Stimulated activated naive CD8-positive, alpha-beta T cell treated with anti-CD3 and anti-CD28 coated beads, Interleukin-15, Interleukin-2, amounts not matched to agents 100 ng/mL and 50 ng/mL, for 24 hours (primary cell): ENCODE measurements around the gene RAPGEF2.
"Not testable (repeated sequence)": the region's sequence is repeated elsewhere in the genome, so short reads cannot be mapped to it uniquely, and the experiment has no call there.

ENCODE experiments used
- H3K27ac Mint-ChIP-seq: one replicate; pipeline ENCODE4 v1.8.0; 2021; ENCODE audit warnings: mild to moderate bottlenecking, mixed read lengths
- H3K27me3 Mint-ChIP-seq: one replicate; pipeline ENCODE4 v1.8.0; 2021; ENCODE audit warnings: mixed read lengths
- H3K36me3 Mint-ChIP-seq: one replicate; pipeline ENCODE4 v1.8.0; 2021; ENCODE audit warnings: low read depth, mixed read lengths
- H3K4me1 Mint-ChIP-seq: one replicate; pipeline ENCODE4 v1.8.0; 2021; ENCODE audit warnings: low read depth, mixed read lengths
- H3K4me3 Mint-ChIP-seq: one replicate; pipeline ENCODE4 v1.8.0; 2021; ENCODE audit warnings: mild to moderate bottlenecking, mixed read lengths
- H3K9me3 Mint-ChIP-seq: one replicate; pipeline ENCODE4 v1.8.0; 2021; ENCODE audit warnings: mixed read lengths

The RAPGEF2 gene

DNA sequence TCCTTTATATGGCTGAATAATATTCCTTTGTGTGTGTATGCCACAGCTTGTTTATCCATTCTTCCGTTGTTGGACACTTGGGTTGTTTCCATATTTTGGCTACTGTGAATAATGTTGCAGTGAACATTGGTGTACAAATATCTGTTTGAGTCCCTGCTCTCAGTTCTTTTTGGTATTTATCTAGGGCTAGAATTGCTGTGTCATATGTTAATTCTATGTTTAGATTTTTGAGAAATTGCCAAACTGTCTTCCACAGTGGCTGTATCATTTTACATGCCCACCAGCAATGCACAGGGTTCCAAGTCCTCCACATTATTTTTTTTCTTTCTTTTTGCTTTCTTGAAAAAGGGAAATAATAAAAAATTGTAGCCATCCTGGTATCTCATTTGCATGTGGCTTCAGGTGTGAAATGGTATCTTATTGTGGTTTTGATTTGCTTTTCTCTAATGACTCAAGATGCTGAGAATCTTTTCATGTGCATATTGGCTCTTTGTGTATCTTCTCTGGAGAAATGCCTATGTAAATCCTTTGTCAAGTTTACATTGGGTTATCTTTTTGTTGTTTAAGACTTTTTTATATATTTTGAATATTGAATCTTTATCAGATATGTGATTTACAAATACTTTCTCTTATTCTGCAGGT, 129.7 kb downstream of the RAPGEF2 start:
- no peak overlapping the region for H3K4me3 Mint-ChIP-seq
- H3K27ac Mint-ChIP-seq: no peak overlapping the region
- peaks cover 5% of the 10 kb centered on the region for H3K36me3 Mint-ChIP-seq
- peaks cover 14% of the 10 kb centered on the region for H3K4me1 Mint-ChIP-seq
- no peaks in the 10 kb centered on the region for H3K9me3 Mint-ChIP-seq
- H3K27me3 Mint-ChIP-seq: no peaks in the 10 kb centered on the region

DNA sequence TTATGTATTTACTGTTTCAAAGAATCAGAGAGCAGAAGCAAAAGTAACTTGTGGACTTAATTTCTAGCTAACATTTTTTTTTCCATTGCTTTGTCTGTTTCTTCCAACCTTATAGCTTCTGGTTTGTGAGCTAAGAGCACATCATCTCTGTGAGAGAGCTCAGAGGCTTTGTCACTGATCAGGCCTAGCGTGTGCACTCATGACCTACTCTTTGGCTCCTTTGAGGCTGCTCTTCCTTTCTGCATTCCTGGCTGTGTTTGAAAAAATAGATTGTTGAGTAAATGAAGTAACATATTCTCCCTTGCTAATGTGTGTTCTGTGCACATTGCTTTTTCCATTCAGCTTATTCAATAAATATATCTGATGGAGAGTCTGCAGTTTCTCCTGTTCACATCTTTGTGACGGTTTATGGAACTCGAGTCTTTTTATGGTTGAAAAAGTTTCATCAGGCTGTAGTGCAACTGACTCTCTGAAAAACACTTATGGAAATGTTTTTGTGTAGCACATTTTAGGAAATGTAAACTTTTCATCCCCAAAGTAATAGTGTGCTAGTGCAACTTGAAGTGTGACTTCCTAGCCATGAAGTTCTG, 133.0 kb downstream of the RAPGEF2 start:
- Mint-ChIP-seq H3K4me1 (peaks cover 25% of the 10 kb centered on the region), H3K9me3 (no peaks in the 10 kb centered on the region), H3K4me3 (no peak overlapping the region), H3K36me3 (peaks cover 9% of the 10 kb centered on the region), H3K27me3 (no peaks in the 10 kb centered on the region), H3K27ac (no peak overlapping the region)

DNA sequence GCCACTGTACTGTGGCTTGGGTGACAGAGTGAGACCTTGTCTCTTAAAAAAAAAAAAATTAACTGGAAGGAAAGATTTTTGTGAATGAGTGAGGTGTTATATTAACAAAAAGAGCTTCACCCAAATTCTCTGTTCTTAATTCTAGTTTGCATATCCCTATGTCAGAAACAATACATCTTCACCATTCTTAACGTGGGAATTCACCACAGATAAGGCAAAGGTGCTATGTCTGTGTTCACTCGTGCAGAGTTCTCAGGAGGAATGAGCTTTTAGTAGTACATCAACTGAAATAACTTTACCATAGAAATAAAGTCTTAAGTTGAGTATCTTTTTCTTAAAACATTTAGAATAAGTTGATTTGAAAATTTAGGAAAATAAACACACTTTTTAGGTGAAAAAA, 135.1 kb downstream of the RAPGEF2 start:
- no peaks in the 10 kb centered on the region for H3K27me3 Mint-ChIP-seq
- H3K27ac Mint-ChIP-seq: no peak overlapping the region
- H3K9me3 Mint-ChIP-seq: no peaks in the 10 kb centered on the region
- no peak overlapping the region for H3K4me3 Mint-ChIP-seq
- peaks cover 15% of the 10 kb centered on the region for H3K4me1 Mint-ChIP-seq
- H3K36me3 Mint-ChIP-seq: peaks cover 11% of the 10 kb centered on the region

DNA sequence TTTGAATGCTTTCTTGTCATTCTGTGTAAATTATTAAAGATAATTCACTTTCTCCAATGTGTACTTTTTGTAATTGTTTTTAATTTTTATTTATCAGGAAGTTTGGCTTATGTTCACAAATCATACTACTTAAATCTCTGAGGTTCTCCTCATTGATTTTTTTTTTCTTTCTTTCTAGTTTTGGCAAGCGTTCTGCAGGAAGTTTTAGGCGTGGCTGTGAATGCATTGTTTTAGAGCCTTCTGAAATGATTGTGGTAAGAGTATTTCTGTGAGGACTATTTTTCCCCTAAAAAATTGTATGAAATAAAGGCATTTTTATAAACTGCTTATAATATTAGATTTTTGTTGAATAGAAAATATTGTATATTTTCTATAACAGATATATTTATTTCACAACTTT, 135.8 kb downstream of the RAPGEF2 start:
- no peaks in the 10 kb centered on the region for H3K9me3 Mint-ChIP-seq
- H3K4me3 Mint-ChIP-seq: no peak overlapping the region
- peaks cover 10% of the 10 kb centered on the region for H3K4me1 Mint-ChIP-seq
- H3K36me3 Mint-ChIP-seq: peaks cover 11% of the 10 kb centered on the region
- no peak overlapping the region for H3K27ac Mint-ChIP-seq
- no peaks in the 10 kb centered on the region for H3K27me3 Mint-ChIP-seq

DNA sequence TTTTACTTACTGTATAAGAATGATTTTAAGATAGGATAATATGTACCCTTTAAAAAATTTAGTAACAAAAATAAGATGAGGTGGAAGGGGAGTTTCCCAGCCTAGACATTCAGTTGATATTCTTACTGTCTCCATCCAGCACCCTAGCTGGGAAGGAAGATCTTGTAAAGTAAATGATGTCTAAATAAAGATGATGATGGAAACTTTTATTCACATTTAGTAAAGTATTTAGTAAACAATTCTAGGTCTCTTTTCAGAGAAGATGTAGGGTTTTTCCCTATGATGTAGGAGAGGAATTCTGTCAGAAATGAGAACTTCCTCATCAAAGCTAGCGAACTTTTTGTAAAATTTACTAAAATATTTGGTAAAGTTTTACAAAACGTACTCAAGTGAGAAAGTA, 136.8 kb downstream of the RAPGEF2 start:
- peaks cover 11% of the 10 kb centered on the region for H3K36me3 Mint-ChIP-seq
- no peaks in the 10 kb centered on the region for H3K27me3 Mint-ChIP-seq
- H3K9me3 Mint-ChIP-seq: no peaks in the 10 kb centered on the region
- no peak overlapping the region for H3K4me3 Mint-ChIP-seq
- peaks cover 10% of the 10 kb centered on the region for H3K4me1 Mint-ChIP-seq
- H3K27ac Mint-ChIP-seq: no peak overlapping the region

DNA sequence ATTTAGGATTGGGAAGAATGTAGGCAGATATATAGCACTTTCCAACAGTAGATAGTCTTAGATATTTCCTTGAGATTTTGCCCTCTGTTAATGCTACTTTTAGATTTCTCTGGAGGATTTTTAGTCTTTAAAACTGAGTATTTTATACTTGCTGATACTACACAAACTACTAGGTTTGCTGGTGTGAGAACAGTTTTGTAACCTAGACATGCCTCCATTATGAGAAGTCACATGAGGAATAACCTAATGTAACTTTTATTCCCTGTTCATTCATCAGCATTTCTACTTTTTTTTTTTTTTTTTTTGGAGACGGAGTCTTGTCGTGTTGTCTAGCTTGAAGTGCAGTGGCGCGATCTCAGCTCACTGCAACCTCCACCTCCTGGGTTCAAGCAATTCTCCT, 137.2 kb downstream of the RAPGEF2 start:
- peaks cover 10% of the 10 kb centered on the region for H3K4me1 Mint-ChIP-seq
- no peaks in the 10 kb centered on the region for H3K27me3 Mint-ChIP-seq
- no peaks in the 10 kb centered on the region for H3K9me3 Mint-ChIP-seq
- H3K4me3 Mint-ChIP-seq: no peak overlapping the region
- H3K27ac Mint-ChIP-seq: no peak overlapping the region
- peaks cover 11% of the 10 kb centered on the region for H3K36me3 Mint-ChIP-seq

DNA sequence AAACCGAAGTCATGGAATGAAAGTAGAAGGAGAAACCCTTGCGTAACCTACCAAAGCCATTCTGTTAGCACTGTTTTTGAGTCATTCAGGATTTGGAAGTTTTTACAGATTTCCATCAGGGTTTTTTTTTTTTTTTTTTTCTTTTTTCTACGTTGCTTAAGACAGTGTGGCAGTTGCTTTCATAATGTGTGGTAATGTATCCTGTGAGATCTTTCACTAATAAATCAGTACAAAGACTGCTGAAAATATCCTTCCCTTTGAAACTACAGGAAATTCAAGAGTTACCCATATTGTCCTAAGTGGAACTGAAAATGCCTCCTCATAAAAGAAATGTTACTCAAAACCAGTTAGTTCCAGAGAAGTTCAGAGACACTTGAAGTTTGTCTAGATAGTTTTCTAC, 137.8 kb downstream of the RAPGEF2 start:
- Mint-ChIP-seq H3K9me3 (no peaks in the 10 kb centered on the region), H3K36me3 (peaks cover 11% of the 10 kb centered on the region), H3K27ac (no peak overlapping the region), H3K27me3 (no peaks in the 10 kb centered on the region), H3K4me3 (no peak overlapping the region), H3K4me1 (peaks cover 10% of the 10 kb centered on the region)

DNA sequence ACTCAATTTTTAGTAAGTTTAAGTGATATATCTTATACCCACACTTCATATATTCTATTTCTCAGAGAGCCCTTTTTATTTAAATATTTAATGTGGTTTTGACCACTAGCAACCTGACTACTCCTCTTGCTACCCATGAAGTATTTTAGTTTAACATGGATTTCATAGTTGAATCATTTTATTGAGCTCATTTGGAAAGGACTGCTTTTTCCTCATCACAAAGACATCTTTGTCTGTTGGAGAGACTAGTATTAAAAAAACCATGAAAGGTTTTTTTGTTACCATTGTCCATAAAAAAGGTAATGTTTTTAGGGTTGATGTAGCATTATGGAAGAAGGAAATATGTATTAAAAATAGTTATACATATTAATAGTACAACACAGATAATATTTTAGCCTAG, 139.5 kb downstream of the RAPGEF2 start:
- Mint-ChIP-seq H3K27ac (no peak overlapping the region), H3K27me3 (no peaks in the 10 kb centered on the region), H3K36me3 (peaks cover 11% of the 10 kb centered on the region), H3K4me3 (no peak overlapping the region), H3K9me3 (no peaks in the 10 kb centered on the region), H3K4me1 (peaks cover 12% of the 10 kb centered on the region)

DNA sequence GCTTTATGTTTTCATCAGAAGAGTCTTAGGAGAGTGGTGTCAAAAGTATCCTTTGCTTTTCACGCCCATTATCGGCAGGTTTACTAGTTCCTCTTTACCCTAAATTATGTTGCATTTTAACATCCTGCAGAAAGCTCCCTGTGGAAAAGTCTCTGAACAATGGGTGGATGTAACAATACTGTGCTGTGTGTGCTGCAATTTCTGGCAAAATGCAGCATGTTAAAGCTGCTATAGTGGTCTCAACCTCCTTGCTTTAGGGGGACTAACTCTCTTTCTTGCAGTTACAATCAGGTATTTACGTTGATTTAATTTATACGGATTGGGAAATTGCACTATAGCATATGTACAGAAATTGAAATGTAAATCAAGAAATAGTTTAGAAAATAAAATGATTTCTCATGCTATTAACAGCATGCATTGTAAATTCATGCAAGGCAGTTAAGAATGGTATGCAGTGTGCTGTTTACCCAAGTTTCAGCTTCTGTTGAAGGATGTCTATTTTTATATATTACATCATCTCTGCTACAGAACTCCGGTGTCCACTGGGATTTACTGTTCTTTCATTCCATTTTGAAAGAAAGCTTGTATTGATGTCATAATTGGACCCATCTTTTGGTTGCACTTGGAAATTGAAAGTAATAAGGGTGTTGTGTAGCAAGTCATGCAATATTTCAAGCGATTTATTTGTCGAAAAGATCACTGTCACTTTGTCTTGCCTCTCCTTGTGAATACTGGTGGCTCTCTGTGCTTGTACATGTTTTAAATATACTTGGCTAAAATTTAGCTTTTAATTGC, 145.7 kb downstream of the RAPGEF2 start:
- peaks cover 23% of the 10 kb centered on the region for H3K36me3 Mint-ChIP-seq
- H3K27ac Mint-ChIP-seq: no peak overlapping the region
- H3K27me3 Mint-ChIP-seq: no peaks in the 10 kb centered on the region
- peaks cover 14% of the 10 kb centered on the region for H3K4me1 Mint-ChIP-seq
- H3K4me3 Mint-ChIP-seq: no peak overlapping the region
- no peaks in the 10 kb centered on the region for H3K9me3 Mint-ChIP-seq

DNA sequence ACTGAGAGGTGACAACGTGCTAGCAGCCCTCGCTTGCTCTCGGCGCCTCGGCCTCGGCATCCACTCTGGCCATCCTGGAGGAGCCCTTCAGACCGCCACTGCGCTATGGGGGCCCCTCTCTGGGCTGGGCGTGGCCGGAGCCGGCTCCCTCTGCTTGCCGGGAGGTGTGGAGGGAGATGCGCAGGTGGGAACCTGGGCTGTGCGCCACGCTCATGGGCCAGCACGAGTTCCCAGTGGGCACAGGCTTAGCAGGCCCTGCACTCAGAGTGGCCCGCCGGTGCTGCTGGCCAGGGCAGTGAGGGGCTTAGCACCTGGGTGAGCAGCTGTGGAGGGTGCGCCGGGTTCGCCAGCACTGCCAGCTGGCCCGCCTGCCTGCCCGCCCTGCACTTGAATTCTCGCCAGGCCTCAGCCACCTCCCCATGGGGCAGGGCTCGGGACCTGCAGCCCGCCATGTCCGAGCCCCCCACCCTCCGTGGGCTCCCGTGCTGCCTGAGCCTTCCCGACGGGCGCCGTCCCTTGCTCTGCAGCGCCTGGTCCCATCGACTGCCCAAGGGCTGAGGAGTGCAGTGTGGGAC, 148.0 kb downstream of the RAPGEF2 start:
- H3K36me3 Mint-ChIP-seq: peaks cover 26% of the 10 kb centered on the region
- H3K27ac Mint-ChIP-seq: no peak overlapping the region
- H3K4me3 Mint-ChIP-seq: no peak overlapping the region
- H3K9me3 Mint-ChIP-seq: no peaks in the 10 kb centered on the region
- H3K4me1 Mint-ChIP-seq: peaks cover 14% of the 10 kb centered on the region
- H3K27me3 Mint-ChIP-seq: no peaks in the 10 kb centered on the region

DNA sequence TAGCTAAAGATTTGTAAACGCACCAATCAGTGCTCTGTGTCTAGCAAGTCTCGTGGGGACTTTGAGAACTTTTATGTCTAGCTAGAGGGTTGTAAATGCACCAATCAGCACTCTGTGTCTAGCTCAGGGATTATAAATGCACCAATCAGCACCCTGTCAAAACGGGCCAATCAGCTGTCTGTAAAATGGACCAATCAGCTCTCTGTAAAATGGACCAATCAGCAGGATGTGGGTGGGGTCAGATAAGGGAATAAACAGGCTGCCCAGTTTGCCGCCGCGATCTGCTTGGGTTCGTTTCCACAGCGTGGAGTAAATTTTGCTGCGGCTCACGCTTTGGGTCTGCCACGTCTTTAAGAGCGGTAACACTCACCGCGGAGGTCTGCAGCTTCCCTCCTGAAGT, 148.7 kb downstream of the RAPGEF2 start:
- Mint-ChIP-seq H3K4me1 (peaks cover 14% of the 10 kb centered on the region), H3K36me3 (peaks cover 31% of the 10 kb centered on the region)
- H3K27me3 Mint-ChIP-seq, H3K27ac Mint-ChIP-seq, H3K9me3 Mint-ChIP-seq, H3K4me3 Mint-ChIP-seq: not testable (repeated sequence)

DNA sequence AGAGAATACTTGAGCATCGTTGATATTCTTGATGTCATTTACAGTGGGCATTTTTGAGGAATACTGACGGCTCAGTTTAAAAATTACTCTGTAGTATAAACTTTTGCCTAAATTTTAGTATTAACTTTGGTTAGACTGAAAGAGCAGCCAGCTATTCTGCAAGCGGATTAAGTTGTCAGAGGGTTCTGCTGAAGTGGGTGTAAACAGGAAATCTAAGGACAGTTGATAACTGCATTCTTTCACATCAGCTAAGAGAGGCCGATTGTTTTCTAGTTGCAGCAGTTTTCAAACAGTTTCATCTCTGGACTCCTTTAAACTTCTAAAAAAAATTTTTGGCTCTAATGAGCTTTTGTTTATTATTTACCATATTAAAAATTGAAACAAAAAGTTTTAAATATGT, 149.6 kb downstream of the RAPGEF2 start:
- Mint-ChIP-seq H3K27me3 (no peaks in the 10 kb centered on the region), H3K4me1 (peaks cover 11% of the 10 kb centered on the region), H3K4me3 (no peak overlapping the region), H3K36me3 (peaks cover 26% of the 10 kb centered on the region), H3K9me3 (no peaks in the 10 kb centered on the region), H3K27ac (no peak overlapping the region)

DNA sequence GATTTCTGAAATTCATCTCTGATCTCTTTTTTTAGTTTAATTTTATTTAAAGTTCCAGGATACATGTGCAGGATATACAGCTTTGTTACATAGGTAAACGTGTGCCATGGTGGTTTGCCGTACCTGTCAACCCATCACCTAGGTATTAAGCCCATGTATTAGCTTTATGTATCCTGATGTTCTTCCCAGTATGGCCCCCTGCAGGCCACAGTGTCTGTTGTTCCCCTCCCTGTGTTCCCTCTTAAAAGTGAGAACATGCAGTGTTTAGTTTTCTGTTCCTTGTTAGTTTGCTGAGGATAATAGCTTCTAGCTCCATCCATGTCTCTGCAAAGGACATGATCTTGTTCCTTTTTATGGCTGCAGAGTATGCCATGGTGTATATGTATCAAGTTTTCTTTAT, 153.2 kb downstream of the RAPGEF2 start:
- Mint-ChIP-seq H3K9me3 (no peaks in the 10 kb centered on the region), H3K36me3 (peaks cover 23% of the 10 kb centered on the region)

DNA sequence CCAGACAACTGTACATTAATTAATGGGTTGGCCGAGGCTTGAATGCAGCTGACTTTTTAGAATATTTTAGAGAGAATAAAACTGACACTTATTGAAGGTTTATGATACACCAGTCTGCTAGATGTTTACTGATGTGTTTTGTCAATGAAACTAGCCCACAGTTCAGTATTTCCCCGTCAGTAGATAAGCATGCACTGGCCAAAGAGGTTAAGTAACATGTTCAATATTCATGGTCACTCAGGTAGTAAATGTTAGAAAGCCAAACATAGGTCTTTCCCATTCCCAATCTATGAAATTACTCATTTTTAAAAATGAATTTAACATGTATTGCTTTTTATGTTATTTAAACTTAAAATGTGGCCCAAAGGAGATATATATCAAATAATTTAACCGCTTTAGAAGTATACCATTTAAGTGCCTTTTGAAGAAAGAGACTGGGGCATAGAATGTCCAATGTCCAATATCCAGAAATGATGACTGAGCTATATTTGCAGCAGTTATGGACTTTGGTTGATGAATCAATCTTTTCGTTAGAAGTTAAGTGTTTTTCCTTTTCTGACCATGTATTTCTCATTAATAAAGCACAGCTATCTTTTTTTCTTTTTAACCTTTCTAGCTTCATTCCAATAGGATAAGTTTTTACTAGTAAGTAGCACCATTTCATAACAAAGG, 156.1 kb downstream of the RAPGEF2 start:
- H3K27me3 Mint-ChIP-seq: no peaks in the 10 kb centered on the region
- H3K9me3 Mint-ChIP-seq: no peaks in the 10 kb centered on the region

More for the DNA sequence above, 153.2 kb downstream of the RAPGEF2 start:
- no peaks in the 10 kb centered on the region for H3K4me1 Mint-ChIP-seq
- H3K4me3 Mint-ChIP-seq: no peak overlapping the region
- H3K27ac Mint-ChIP-seq: no peak overlapping the region
- no peaks in the 10 kb centered on the region for H3K27me3 Mint-ChIP-seq

DNA sequence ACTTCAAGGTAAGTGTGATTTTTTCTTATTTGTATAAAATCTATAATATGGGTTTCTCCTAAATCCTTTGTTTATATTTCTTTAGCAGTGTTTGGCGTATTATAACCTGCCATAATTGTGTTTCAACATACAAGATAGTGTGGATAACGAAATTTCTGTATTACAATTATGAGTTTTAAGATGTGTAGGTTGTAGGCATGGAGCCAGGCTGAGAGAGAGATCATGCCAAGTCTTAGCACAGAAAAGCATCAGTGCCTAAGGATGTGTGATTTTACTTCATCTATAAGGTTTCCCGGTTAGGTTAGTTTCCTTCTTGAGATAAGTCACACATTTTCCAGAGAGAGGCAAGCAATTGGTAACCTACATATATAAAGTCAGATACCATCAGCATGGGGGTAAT, 161.2 kb downstream of the RAPGEF2 start:
- no peaks in the 10 kb centered on the region for H3K36me3 Mint-ChIP-seq
- no peak overlapping the region for H3K4me3 Mint-ChIP-seq
- no peak overlapping the region for H3K27ac Mint-ChIP-seq
- no peaks in the 10 kb centered on the region for H3K27me3 Mint-ChIP-seq
- no peaks in the 10 kb centered on the region for H3K4me1 Mint-ChIP-seq
- no peaks in the 10 kb centered on the region for H3K9me3 Mint-ChIP-seq

More for the DNA sequence above, 156.1 kb downstream of the RAPGEF2 start:
- H3K4me1 Mint-ChIP-seq: no peaks in the 10 kb centered on the region
- H3K4me3 Mint-ChIP-seq: no peak overlapping the region
- H3K36me3 Mint-ChIP-seq: peaks cover 8% of the 10 kb centered on the region
- H3K27ac Mint-ChIP-seq: no peak overlapping the region
